Natural killer cell (primary cell): ENCODE data around the gene ATF7IP2. TPM values are rescaled to one million over a fixed set of nuclear protein-coding genes. Genes with fewer than 3 reads are reported as not detected.
"Not testable (repeated sequence)": the region's sequence is repeated elsewhere in the genome, so short reads cannot be mapped to it uniquely, and the experiment has no call there.

Source experiments
- ATAC-seq, 3 donors: fragments of 150-1000 bp in 2 of 3; fragments of 200-7000 bp in 1 of 3; cut with Tn5 transposase; 1 replicate in 1 of 3; 2 replicates in 2 of 3; pipeline ENCODE4 v1.10.0; 2021; ENCODE audit warnings: mild to moderate bottlenecking in 2 of 3, moderate library complexity in 2 of 3
- DNase-seq, 2 donors: peaks; one replicate each; pipeline versions ENCODE4 v3.0.0 to v3.0.0-alpha.2; 2013 to 2021; ENCODE audit warnings: mixed read lengths in 1 of 2
- H3K27ac ChIP-seq: one replicate; pipeline ENCODE4 v1.5.1; 2013; ENCODE audit warnings: mild to moderate bottlenecking, low read length
- H3K27me3 ChIP-seq: one replicate; pipeline ENCODE4 v1.6.1; 2013; ENCODE audit warnings: low read length; ENCODE audit not compliant: control insufficient read depth, insufficient read depth
- H3K36me3 ChIP-seq: one replicate; pipeline ENCODE4 v1.6.1; 2013; ENCODE audit warnings: low read length; ENCODE audit not compliant: control insufficient read depth, insufficient read depth
- H3K4me1 ChIP-seq: one replicate; pipeline ENCODE4 v1.6.1; 2013; ENCODE audit warnings: low read length; ENCODE audit not compliant: control insufficient read depth, insufficient read depth
- H3K4me3 ChIP-seq: one replicate; pipeline ENCODE4 v1.5.1; 2013; ENCODE audit warnings: low read length
- H3K9me3 ChIP-seq: one replicate; pipeline ENCODE4 v1.6.1; 2013; ENCODE audit warnings: low read length; ENCODE audit not compliant: control insufficient read depth, insufficient read depth
- H3K27ac Mint-ChIP-seq, 2 donors: one replicate each; pipeline ENCODE4 v1.8.0; 2022; ENCODE audit warnings: mild to moderate bottlenecking in 2 of 2, mixed read lengths in 2 of 2, moderate library complexity in 1 of 2
- H3K27me3 Mint-ChIP-seq, 2 donors: one replicate each; pipeline ENCODE4 v1.8.0; 2022; ENCODE audit warnings: low read depth in 2 of 2, mixed read lengths in 2 of 2
- H3K36me3 Mint-ChIP-seq: one replicate; pipeline ENCODE4 v1.8.0; 2022; ENCODE audit warnings: mixed read lengths
- H3K4me1 Mint-ChIP-seq, 2 donors: one replicate each; pipeline ENCODE4 v1.8.0; 2022; ENCODE audit warnings: mixed read lengths in 2 of 2
- H3K4me3 Mint-ChIP-seq: one replicate; pipeline ENCODE4 v1.8.0; 2022; ENCODE audit warnings: mild to moderate bottlenecking, moderate library complexity, mixed read lengths
- H3K9me3 Mint-ChIP-seq, 2 donors: one replicate each; pipeline ENCODE4 v1.8.0; 2022; ENCODE audit warnings: mixed read lengths in 2 of 2
- WGBS: methylation state at CpG from one replicate; pipeline ENCODE4 v1.1.7; 2013; ENCODE audit warnings: missing lambda C conversion rate; ENCODE audit not compliant: insufficient coverage; 5-methylcytosine and 5-hydroxymethylcytosine counted together
- intact Hi-C: fragments of 100-400 bp; cut with micrococcal nuclease; formaldehyde crosslinking; loops from one replicate; pipeline ENCODE4 v1.14.2; 2022
- total RNA-seq, 4 donors: library from RNA; stranded (reverse); fragments of 120-200 nt in 1 of 4; gene quantifications; one replicate each; pipeline versions ENCODE4 v1.2.3 to v1.2.4, GENCODE V29; 2013 to 2022
- TF ChIP-seq, protein P1 (sequence below): fragments of 200-600 bp; IDR thresholded peaks from one replicate; pipeline ENCODE4 v1.8.0; 2022; ENCODE audit warnings: antibody characterized with exemption

Gene ATF7IP2
- total RNA-seq, 3 donors from 2014 or later (not counting 1 experiment from before 2014, with no cell fraction given) = 41.7 to 53.5 (median 43.8) TPM

DNA sequence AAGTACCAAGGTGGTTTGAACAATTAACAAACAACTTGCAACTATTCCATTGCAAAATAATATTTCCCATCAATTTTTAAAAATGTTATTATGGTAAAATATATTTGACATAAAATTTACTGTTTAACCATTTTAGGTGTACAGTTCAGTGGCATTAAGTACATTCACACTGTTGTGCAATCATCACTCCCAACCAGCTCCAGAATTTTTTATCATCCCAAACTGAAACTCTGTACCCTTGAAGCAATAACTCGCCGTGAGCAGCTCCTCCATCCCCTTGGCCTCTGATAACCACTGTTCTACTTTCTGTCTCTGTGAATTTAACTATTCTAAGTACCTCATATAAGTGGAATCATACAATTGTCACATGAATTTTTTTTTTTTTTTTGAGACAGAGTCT, 33.6 kb upstream of the ATF7IP2 start:
- H3K36me3 Mint-ChIP-seq = no peaks in the 10 kb centered on the region
- Histone ChIP-seq H3K27ac (no peak overlapping the region), H3K27me3 (no peaks in the 10 kb centered on the region), H3K9me3 (no peaks in the 10 kb centered on the region), H3K36me3 (no peaks in the 10 kb centered on the region), H3K4me1 (no peaks in the 10 kb centered on the region), H3K4me3 (no peak overlapping the region)
- WGBS = 96% methylated on average over 2 of the region's 2 CpGs
- no peaks in the 10 kb centered on the region for H3K4me1 Mint-ChIP-seq
- ATAC-seq (no peak), DNase-seq (no peak)
- no peak overlapping the region for H3K4me3 Mint-ChIP-seq
- TF ChIP-seq, protein P1, sequence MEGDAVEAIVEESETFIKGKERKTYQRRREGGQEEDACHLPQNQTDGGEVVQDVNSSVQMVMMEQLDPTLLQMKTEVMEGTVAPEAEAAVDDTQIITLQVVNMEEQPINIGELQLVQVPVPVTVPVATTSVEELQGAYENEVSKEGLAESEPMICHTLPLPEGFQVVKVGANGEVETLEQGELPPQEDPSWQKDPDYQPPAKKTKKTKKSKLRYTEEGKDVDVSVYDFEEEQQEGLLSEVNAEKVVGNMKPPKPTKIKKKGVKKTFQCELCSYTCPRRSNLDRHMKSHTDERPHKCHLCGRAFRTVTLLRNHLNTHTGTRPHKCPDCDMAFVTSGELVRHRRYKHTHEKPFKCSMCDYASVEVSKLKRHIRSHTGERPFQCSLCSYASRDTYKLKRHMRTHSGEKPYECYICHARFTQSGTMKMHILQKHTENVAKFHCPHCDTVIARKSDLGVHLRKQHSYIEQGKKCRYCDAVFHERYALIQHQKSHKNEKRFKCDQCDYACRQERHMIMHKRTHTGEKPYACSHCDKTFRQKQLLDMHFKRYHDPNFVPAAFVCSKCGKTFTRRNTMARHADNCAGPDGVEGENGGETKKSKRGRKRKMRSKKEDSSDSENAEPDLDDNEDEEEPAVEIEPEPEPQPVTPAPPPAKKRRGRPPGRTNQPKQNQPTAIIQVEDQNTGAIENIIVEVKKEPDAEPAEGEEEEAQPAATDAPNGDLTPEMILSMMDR = no peak
- no peaks in the 10 kb centered on the region for H3K27me3 Mint-ChIP-seq
- no peak overlapping the region for H3K27ac Mint-ChIP-seq
- intact Hi-C loops = no loop called here
- no peaks in the 10 kb centered on the region for H3K9me3 Mint-ChIP-seq

DNA sequence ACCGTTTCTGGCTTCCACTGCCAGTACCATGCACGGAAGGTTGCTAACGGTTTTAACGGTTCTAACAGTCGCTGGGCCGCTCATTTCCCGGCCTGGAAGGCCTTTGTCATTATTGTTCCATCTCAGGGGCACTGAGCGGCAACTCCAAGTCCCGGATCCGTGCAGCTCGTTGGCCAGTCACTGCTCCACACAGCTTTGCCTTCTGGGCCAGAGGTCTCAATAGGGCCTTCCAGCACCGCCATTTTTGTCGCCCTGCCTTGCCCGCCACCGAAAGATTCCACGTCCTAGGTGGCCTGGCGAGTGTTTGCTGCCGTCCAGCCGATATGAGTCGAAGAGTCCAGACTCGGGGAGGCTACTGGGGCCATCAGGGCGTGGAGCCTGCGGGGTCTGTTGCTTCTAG, 30.3 kb upstream of the ATF7IP2 start:
- Histone ChIP-seq H3K27me3 (no peaks in the 10 kb centered on the region), H3K4me3 (no peak overlapping the region), H3K27ac (no peak overlapping the region), H3K4me1 (no peaks in the 10 kb centered on the region), H3K9me3 (no peaks in the 10 kb centered on the region), H3K36me3 (no peaks in the 10 kb centered on the region)
- Mint-ChIP-seq H3K4me1 (no peaks in the 10 kb centered on the region), H3K36me3 (no peaks in the 10 kb centered on the region), H3K9me3 (no peaks in the 10 kb centered on the region), H3K27ac (no peak overlapping the region), H3K4me3 (no peak overlapping the region), H3K27me3 (peaks cover 4 to 6% of the 10 kb centered on the region in 2 donors)
- TF ChIP-seq, protein P1 = no peak
- intact Hi-C loops = no loop called here
- WGBS = 95% methylated on average over 23 of the region's 23 CpGs
- no peak for ATAC-seq
- DNase-seq = no peak

DNA sequence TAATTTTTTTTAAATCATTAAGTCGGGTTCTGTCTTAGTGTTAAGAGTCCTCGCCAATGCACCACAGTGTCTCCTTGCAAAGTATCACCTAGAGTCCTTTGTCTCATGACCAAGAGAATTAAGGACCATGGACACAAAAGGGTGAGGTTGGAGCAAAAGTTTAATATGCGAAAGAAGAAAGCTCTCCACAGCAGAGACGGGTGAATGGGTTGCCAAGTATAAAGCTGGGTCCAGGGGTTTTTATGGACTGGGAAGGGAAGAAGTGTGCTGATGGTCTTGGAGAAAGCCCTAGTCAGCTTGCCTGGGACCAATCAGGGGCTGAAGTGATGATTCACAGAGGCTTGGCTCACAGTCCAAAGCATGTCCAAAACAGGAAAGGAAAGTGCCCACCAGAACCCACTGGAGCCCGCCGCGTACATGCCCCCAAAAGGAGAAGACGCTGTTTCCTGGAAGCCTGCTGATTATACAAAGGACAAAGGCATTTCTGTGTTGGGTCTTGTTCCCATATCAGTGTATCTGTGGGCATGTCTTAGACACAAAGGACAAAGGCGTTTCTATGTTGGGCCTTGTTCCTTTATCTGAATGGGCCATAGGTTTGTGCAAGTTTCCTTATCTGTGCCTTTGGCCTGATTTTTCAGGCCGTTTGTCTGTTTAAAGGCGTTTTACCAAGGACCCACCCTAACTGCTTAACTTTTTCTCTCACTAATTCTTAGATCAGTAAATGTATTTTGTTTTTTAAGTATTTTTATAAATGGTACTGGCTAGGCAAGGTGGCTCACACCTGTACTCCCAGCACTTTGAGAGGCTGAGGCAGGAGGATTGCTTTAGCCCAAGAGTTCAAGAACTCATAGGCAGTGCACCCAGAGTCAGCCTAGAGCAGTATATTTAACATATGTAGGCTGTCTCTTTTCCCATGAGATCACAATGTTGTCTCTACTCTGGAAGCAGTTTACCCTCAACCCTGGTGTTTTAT, 28.7 kb upstream of the ATF7IP2 start:
- H3K36me3 Mint-ChIP-seq = no peaks in the 10 kb centered on the region
- no peak overlapping the region for H3K27ac ChIP-seq
- intact Hi-C loops = no loop called here
- no peak overlapping the region for H3K4me3 ChIP-seq
- H3K9me3 Mint-ChIP-seq = no peaks in the 10 kb centered on the region
- ATAC-seq (no peak), DNase-seq (no peak)
- no peak overlapping the region for H3K4me3 Mint-ChIP-seq
- no peaks in the 10 kb centered on the region for H3K9me3 ChIP-seq
- peaks cover 4% of the 10 kb centered on the region in 2 donors for H3K4me1 Mint-ChIP-seq
- TF ChIP-seq, protein P1 = no peak
- H3K27ac Mint-ChIP-seq = no peak overlapping the region
- H3K4me1 ChIP-seq = peaks cover 3% of the 10 kb centered on the region
- H3K27me3 ChIP-seq = no peaks in the 10 kb centered on the region
- WGBS = 93% methylated on average over 9 of the region's 11 CpGs
- no peaks in the 10 kb centered on the region for H3K36me3 ChIP-seq
- H3K27me3 Mint-ChIP-seq = peaks cover 4 to 6% of the 10 kb centered on the region in 2 donors

DNA sequence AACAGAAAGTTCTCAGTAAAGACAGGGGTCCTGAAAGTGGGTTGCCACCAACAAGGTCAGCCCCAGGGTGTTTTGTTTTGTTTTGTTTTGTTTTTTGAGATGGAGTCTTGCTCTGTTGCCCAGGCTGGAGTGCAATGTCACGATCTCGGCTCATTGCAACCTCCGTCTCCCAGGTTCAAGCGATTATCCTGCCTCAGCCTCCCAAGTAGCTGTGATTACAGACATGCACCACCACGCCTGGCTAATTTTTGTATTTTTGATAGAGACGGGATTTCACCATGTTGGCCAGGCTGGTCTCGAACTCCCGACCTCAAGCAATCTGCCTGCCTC, 24.1 kb upstream of the ATF7IP2 start:
- H3K4me1 Mint-ChIP-seq = peaks cover 6 to 11% of the 10 kb centered on the region in 2 donors
- H3K9me3 ChIP-seq, intact Hi-C loops, H3K4me3 Mint-ChIP-seq, H3K36me3 ChIP-seq, H3K27me3 ChIP-seq, H3K4me3 ChIP-seq, DNase-seq, H3K27ac Mint-ChIP-seq, H3K27me3 Mint-ChIP-seq, H3K36me3 Mint-ChIP-seq, H3K27ac ChIP-seq, H3K9me3 Mint-ChIP-seq, ATAC-seq: not testable (repeated sequence)
- 90% methylated on average over 8 of the region's 8 CpGs for WGBS
- H3K4me1 ChIP-seq = peaks cover 11% of the 10 kb centered on the region
